NOMO-1 (cell line): Measurements from ENCODE around the gene CENPU.

Experiments
- DNase-seq, 2 experiments: peaks; one replicate each; lab custom pipeline; 2025; ENCODE audit not compliant: unreplicated experiment in 2 of 2; lab: John Stamatoyannopoulos, UW

Gene CENPU

DNA sequence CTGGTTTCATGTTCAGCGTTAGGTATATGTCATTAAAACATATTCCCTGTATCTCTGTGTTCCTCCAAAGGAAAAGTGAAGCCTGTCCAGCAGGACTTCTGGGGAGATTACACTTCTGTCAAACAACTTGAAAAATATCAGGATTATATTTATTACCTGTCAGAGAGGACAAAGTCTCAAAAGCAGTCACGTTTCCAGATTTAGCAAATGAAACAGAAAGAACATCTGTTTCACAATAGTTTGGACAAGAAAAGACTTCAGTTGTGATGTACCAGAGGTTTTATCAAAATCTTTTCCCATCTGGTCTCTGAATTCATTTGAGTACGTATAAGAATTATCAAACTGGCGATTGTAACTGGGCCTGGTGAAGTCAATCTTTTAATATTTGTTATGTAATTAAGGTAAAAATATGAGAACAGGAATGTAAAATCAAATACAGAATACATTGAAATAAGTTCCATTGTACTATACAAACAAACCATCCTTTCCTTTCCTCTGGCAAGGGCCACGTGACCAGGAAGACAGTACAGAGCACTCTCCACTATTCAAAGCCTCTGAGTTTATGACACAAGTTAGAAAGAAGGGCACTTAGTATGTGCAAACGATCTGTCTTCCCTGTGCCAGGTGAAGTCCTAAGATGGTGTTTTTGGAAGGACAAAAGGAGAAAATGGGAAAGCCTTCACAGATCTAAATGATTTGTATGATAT lies 87.8 kb downstream of the CENPU start:
- DNase-seq, result no peak

DNA sequence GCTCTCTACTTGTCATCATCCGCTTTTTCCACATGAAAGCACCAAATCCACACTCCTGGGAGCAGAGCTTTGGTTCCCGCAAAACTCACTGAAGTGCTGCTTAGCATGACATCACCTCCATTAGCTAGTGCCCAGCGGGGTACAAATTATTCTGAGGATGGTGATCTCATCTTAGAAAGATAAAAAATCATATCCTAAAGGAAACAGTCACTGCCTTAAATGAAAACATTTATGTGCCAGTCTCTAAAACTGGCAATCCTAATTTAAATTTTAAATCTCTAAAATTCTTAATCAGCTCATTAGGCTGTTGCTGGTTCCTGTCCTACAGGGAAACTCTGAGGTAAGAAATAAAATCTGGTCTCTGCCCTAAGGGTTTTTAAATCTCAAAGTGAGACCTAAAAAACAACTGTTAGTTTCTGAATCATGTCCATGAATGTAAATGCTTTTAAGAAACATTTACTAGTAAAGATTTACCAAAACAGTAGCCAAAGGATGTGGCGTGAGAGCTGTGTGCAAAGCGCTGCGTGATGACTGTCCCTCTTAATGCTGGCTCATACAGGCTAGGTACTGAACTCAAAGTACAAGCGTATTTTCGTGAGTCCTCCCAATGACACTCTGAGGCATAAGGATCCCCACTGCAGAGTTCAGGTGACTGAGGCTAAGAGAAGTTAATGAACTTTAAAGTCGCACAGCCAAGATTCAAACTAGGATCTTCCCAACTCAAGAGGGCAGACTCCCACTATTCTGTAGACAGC lies 89.2 kb downstream of the CENPU start:
- DNase-seq, result no peak
